ENCODE results near the gene TRIM45.

GRCh38 chr1:117077267-117077666, 44.3 kb downstream of the TRIM45 start:
- TF ChIP-seq POLR2AphosphoS2 (IDR thresholded peaks at IDR 0.05; ENCODE audit: low read depth, low read length) = no peak
- TF ChIP-seq GABPA (IDR thresholded peaks at IDR 0.05; ENCODE audit: low read depth, low read length) = no peak
- TF ChIP-seq GABPA (CRISPR knock-in tag; IDR thresholded peaks at IDR 0.05; ENCODE audit: low read depth) = no peak
- no peak for TF ChIP-seq POLR2A (IDR thresholded peaks at IDR 0.05; ENCODE audit: insufficient read depth in 1 of 2, low read depth in 2 of 2, low read length in 2 of 2)
- TF ChIP-seq ZSCAN22 (CRISPR knock-in tag; IDR thresholded peaks at IDR 0.05) = no peak
- no peak for TF ChIP-seq BHLHE40 (IDR thresholded peaks at IDR 0.05; ENCODE audit: low read length)
- TF ChIP-seq ZFX (CRISPR knock-in tag; IDR thresholded peaks at IDR 0.05; ENCODE audit: low read depth) = no peak
- no peak for TF ChIP-seq ZNF83 (CRISPR knock-in tag; IDR thresholded peaks at IDR 0.05; ENCODE audit: borderline replicate concordance)
- no peak for TF ChIP-seq TEAD3 (CRISPR knock-in tag; optimal IDR thresholded peaks at IDR 0.05; ENCODE audit: borderline replicate concordance)
- TF ChIP-seq ZNF790 (CRISPR knock-in tag; IDR thresholded peaks at IDR 0.05; ENCODE audit: borderline replicate concordance) = no peak
- TF ChIP-seq ZNF180 (CRISPR knock-in tag; IDR thresholded peaks at IDR 0.05; ENCODE audit: borderline replicate concordance, low read depth) = no peak
- TF ChIP-seq ZEB1 (IDR thresholded peaks at IDR 0.05; ENCODE audit: insufficient replicate concordance, low read depth) = no peak
- TF ChIP-seq ZNF10 (CRISPR knock-in tag; IDR thresholded peaks at IDR 0.05; ENCODE audit: borderline replicate concordance, low read depth) = no peak
- TF ChIP-seq XRCC5 (optimal IDR thresholded peaks at IDR 0.05; ENCODE audit: low read length) = no peak
- TF ChIP-seq CTCF (CRISPR knock-in tag; IDR thresholded peaks at IDR 0.05) = no peak

All from HepG2 (cell line).